Neural progenitor cell (in vitro differentiated cells): ENCODE results near the gene TSNAXIP1. TPM values are rescaled to one million over a fixed set of nuclear protein-coding genes. Genes with fewer than 3 reads are reported as not detected.

Experiments
- DNase-seq: peaks from one replicate; pipeline ENCODE4 v3.0.0-alpha.2; 2016; ENCODE audit warnings: low spot score
- H2AFZ ChIP-seq: fragments of 200-600 bp; sonication (generic); replicated peaks from 2 replicates; pipeline ENCODE4 v1.6.1; 2016; ENCODE audit warnings: antibody characterized with exemption
- H3F3A ChIP-seq: fragments of 200-600 bp; sonication (generic); 2 replicates; pipeline ENCODE4 v1.6.1; 2016; ENCODE audit warnings: antibody characterized with exemption, low read depth
- H3K27ac ChIP-seq: fragments of 200-600 bp; sonication (generic); 2 replicates; pipeline ENCODE4 v1.5.1; 2016; ENCODE audit warnings: mild to moderate bottlenecking
- H3K27me3 ChIP-seq: fragments of 200-600 bp; sonication (generic); 2 replicates; pipeline ENCODE4 v1.6.1; 2016; ENCODE audit warnings: mild to moderate bottlenecking, moderate library complexity
- H3K36me3 ChIP-seq: fragments of 200-600 bp; sonication (generic); 2 replicates; pipeline ENCODE4 v1.5.1; 2016
- H3K4me1 ChIP-seq: fragments of 200-600 bp; sonication (generic); 2 replicates; pipeline ENCODE4 v1.6.1; 2016; ENCODE audit warnings: mixed run types
- H3K4me2 ChIP-seq: fragments of 200-600 bp; sonication (generic); 2 replicates; pipeline ENCODE4 v1.6.1; 2016
- H3K4me3 ChIP-seq: fragments of 200-600 bp; sonication (generic); 2 replicates; pipeline ENCODE4 v1.5.1; 2016
- H3K79me2 ChIP-seq: fragments of 200-600 bp; sonication (generic); 2 replicates; pipeline ENCODE4 v1.6.1; 2016; ENCODE audit warnings: low read depth
- H3K9ac ChIP-seq: fragments of 200-600 bp; sonication (generic); 2 replicates; pipeline ENCODE4 v1.6.1; 2016
- H3K9me3 ChIP-seq: fragments of 200-600 bp; sonication (generic); 2 replicates; pipeline ENCODE4 v1.5.1; 2016; ENCODE audit warnings: low read depth
- H4K20me1 ChIP-seq: fragments of 200-600 bp; sonication (generic); 2 replicates; pipeline ENCODE4 v1.6.1; 2016; ENCODE audit warnings: low read depth
- H3K27ac Mint-ChIP-seq: 3 replicates; pipeline ENCODE4 v1.8.0; 2021; ENCODE audit warnings: mixed read lengths
- H3K27me3 Mint-ChIP-seq: 2 replicates; pipeline ENCODE4 v1.8.0; 2022; ENCODE audit warnings: low read depth, mild to moderate bottlenecking, inconsistent platforms, moderate library complexity, mixed read lengths; ENCODE audit not compliant: insufficient read depth
- H3K36me3 Mint-ChIP-seq: 3 replicates; pipeline ENCODE4 v1.8.0; 2021; ENCODE audit warnings: mixed read lengths
- H3K4me1 Mint-ChIP-seq: 3 replicates; pipeline ENCODE4 v1.8.0; 2021; ENCODE audit warnings: mixed read lengths
- H3K4me3 Mint-ChIP-seq: 3 replicates; pipeline ENCODE4 v1.8.0; 2021; ENCODE audit warnings: mild to moderate bottlenecking, moderate library complexity, mixed read lengths
- H3K9me3 Mint-ChIP-seq: 3 replicates; pipeline ENCODE4 v1.8.0; 2020; ENCODE audit warnings: mixed read lengths
- CTCF ChIP-seq: fragments of 200-600 bp; sonication (generic); IDR thresholded peaks from 2 replicates; pipeline ENCODE4 v1.5.1; 2017; ENCODE audit warnings: antibody characterized with exemption, mild to moderate bottlenecking
- EZH2 ChIP-seq: fragments of 200-600 bp; sonication (generic); IDR thresholded peaks from 2 replicates; pipeline ENCODE4 v1.6.1; 2017; ENCODE audit warnings: antibody characterized with exemption, mild to moderate bottlenecking, moderate library complexity
- EZH2phosphoT487 ChIP-seq: fragments of 200-600 bp; sonication (generic); IDR thresholded peaks from 2 replicates; pipeline ENCODE4 v1.6.1; 2017; ENCODE audit warnings: antibody characterized with exemption
- total RNA-seq: library from RNA; depleted of rRNA; stranded (reverse); fragments of >200 nt; gene quantifications from 2 replicates; pipeline ENCODE4 v1.2.3, GENCODE V29; 2015; ENCODE audit warnings: low replicate concordance

Gene TSNAXIP1
- total RNA-seq, 1 donor from 2014 or later = 2.9 TPM

- Mint-ChIP-seq H3K36me3 (peaks cover 25% of the 10 kb centered on the region), H3K4me3 (no peak overlapping the region), H3K27me3 (peaks cover 6% of the 10 kb centered on the region), H3K9me3 (no peaks in the 10 kb centered on the region), H3K4me1 (peaks cover 2% of the 10 kb centered on the region), H3K27ac (no peak overlapping the region)
- Histone ChIP-seq H3K9me3 (no peaks in the 10 kb centered on the region), H3F3A (no peaks in the 10 kb centered on the region), H3K9ac (no peak overlapping the region), H3K79me2 (no peaks in the 10 kb centered on the region), H3K4me3 (no peak overlapping the region), H3K27me3 (no peaks in the 10 kb centered on the region), H3K4me1 (peaks cover 8% of the 10 kb centered on the region), H3K27ac (no peak overlapping the region), H3K4me2 (no peak overlapping the region), H4K20me1 (peaks cover under 1% of the 10 kb centered on the region), H2AFZ (no peak overlapping the region), H3K36me3 (no peaks in the 10 kb centered on the region)
- TF ChIP-seq CTCF (no peak), EZH2 (no peak), EZH2phosphoT487 (no peak)
- DNase-seq = no peak
These were observed 38.7 kb upstream of the TSNAXIP1 start for GRCh38 chr16:67767953-67768352.

GRCh38 chr16:67770346-67770991 is 36.2 kb upstream of the TSNAXIP1 start:
- Histone ChIP-seq H3F3A (no peaks in the 10 kb centered on the region), H3K27ac (no peak overlapping the region), H4K20me1 (peaks cover 18% of the 10 kb centered on the region)

GRCh38 chr16:67773099-67773498 is 33.6 kb upstream of the TSNAXIP1 start:
- no peak overlapping the region for H3K4me2 ChIP-seq
- H3K36me3 ChIP-seq = no peaks in the 10 kb centered on the region
- no peak for DNase-seq
- no peak overlapping the region for H2AFZ ChIP-seq
- no peaks in the 10 kb centered on the region for H3K9me3 ChIP-seq
- Mint-ChIP-seq H3K27ac (no peak overlapping the region), H3K9me3 (peaks cover 2% of the 10 kb centered on the region), H3K36me3 (peaks cover 22% of the 10 kb centered on the region), H3K4me3 (no peak overlapping the region), H3K4me1 (no peaks in the 10 kb centered on the region), H3K27me3 (peaks cover 3% of the 10 kb centered on the region)
- TF ChIP-seq EZH2 (no peak), EZH2phosphoT487 (no peak), CTCF (no peak)
- no peaks in the 10 kb centered on the region for H3F3A ChIP-seq
- no peaks in the 10 kb centered on the region for H3K27me3 ChIP-seq
- no peak overlapping the region for H3K9ac ChIP-seq
- H4K20me1 ChIP-seq = peaks cover 21% of the 10 kb centered on the region
- H3K27ac ChIP-seq = no peak overlapping the region
- H3K4me1 ChIP-seq = no peaks in the 10 kb centered on the region
- H3K4me3 ChIP-seq = no peak overlapping the region
- H3K79me2 ChIP-seq = peaks cover 28% of the 10 kb centered on the region

More at GRCh38 chr16:67770346-67770991, 36.2 kb upstream of the TSNAXIP1 start:
- Mint-ChIP-seq H3K27ac (no peak overlapping the region), H3K36me3 (peaks cover 26% of the 10 kb centered on the region), H3K4me3 (no peak overlapping the region), H3K9me3 (no peaks in the 10 kb centered on the region), H3K27me3 (peaks cover 6% of the 10 kb centered on the region), H3K4me1 (peaks cover 2% of the 10 kb centered on the region)
- Histone ChIP-seq H3K4me2 (no peak overlapping the region), H3K27me3 (no peaks in the 10 kb centered on the region), H2AFZ (no peak overlapping the region), H3K36me3 (no peaks in the 10 kb centered on the region), H3K4me3 (no peak overlapping the region), H3K4me1 (peaks cover 8% of the 10 kb centered on the region), H3K79me2 (peaks cover 8% of the 10 kb centered on the region), H3K9me3 (no peaks in the 10 kb centered on the region), H3K9ac (no peak overlapping the region)
- no peak for DNase-seq
- TF ChIP-seq EZH2phosphoT487 (no peak), CTCF (no peak), EZH2 (no peak)
